ENCODE measurements around the gene XYLB.

DNA sequence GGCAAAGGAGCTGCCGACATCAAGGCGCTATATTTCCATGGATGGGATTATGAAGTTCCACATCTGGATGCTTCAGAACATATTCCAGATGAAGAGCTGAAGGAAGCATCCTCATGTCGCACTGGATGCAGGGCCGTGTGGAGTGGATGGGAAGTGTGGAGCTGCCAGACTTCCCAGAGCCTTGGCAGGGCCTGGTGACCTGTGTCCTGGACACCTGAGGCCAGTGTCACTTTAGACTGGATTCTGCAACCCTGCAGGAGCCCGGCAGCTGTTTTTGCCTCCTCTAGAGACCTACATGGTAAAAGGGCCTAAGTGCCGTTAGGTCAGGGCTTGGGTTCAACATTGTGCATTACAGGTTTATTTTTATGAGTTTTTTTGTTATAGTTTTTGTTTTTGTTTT is 11.3 kb upstream of the XYLB start:
- TF ChIP-seq POLR2AphosphoS5 (IDR thresholded peaks at IDR 0.05; ENCODE audit: low read depth, low read length): no peak
- TF ChIP-seq POLR2A (IDR thresholded peaks at IDR 0.05; ENCODE audit: low read depth, low read length): no peak

Data from GM12892 (cell line).